SK-N-MC (cell line): ENCODE data around the gene ZNF423.

Experiments used
- EZH2 ChIP-seq: fragments of 200-600 bp; sonication (generic); IDR thresholded peaks from one replicate; pipeline ENCODE4 v1.6.1; 2017; ENCODE audit warnings: antibody characterized with exemption
- FOXP2 ChIP-seq: optimal IDR thresholded peaks from 2 replicates; pipeline ENCODE3; 2011; ENCODE audit warnings: mild to moderate bottlenecking, moderate library complexity; ENCODE audit not compliant: insufficient read depth; ENCODE audit errors: extremely low read length, control extremely low read depth
- POLR2AphosphoS5 ChIP-seq: IDR thresholded peaks from 2 replicates; pipeline ENCODE4 v1.6.1; 2012; ENCODE audit warnings: mild to moderate bottlenecking, low read depth, low read length, borderline replicate concordance

DNA sequence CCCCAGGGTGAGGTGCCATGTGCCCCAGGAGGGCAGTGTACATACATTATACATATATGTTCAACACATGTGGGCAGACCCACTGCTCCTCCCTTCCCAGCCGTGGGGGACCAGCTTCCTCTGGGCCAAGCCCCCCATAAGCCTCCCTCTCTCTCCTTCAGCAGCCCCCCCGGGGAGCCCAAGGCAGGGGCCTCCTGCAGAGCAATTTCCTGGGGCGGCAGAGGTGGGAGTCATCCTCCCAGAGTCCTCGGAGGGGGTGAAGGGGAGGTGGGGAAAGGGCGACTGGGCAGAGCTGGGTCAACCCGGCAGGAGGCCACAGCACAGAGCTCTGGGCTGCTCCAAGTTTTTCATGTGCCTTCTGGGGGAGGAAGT lies 235.1 kb downstream of the ZNF423 start:
- no peak for TF ChIP-seq POLR2AphosphoS5
- TF ChIP-seq EZH2: no peak
- no peak for TF ChIP-seq FOXP2
